ENCODE data around the gene SCO1.
"Not testable (repeated sequence)": the region's sequence is repeated elsewhere in the genome, so short reads cannot be mapped to it uniquely, and the experiment has no call there.

The SCO1 gene

GRCh38 chr17:10724546-10725195, 27.3 kb upstream of the SCO1 start:
- no peak for DNase-seq

GRCh38 chr17:10718547-10718946, 21.2 kb upstream of the SCO1 start:
- DNase-seq = no peak

GRCh38 chr17:10716218-10716617, 18.9 kb upstream of the SCO1 start:
- no peak for DNase-seq

DNA sequence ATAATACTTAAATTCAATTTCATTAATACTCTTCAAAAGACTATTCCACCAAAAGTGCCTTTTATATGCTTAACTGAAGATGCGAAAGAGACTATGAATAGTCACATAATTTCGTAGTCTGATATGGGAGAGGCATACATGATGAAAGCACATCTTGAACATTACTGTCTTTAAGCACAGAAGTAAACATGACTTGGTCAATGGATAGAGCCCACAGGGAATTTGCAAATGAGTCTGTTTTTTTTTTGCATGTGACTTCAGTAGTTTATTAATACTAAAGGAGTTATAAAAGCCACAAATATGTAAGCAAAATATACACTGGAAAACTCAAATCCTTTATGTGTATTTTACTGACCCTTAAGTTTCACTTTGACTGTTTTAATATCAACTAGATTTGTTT, 16.0 kb upstream of the SCO1 start:
- peak; percentile 21 for DNase-seq

- DNase-seq = no peak
These were observed 8.4 kb upstream of the SCO1 start for GRCh38 chr17:10705727-10706126.

DNA sequence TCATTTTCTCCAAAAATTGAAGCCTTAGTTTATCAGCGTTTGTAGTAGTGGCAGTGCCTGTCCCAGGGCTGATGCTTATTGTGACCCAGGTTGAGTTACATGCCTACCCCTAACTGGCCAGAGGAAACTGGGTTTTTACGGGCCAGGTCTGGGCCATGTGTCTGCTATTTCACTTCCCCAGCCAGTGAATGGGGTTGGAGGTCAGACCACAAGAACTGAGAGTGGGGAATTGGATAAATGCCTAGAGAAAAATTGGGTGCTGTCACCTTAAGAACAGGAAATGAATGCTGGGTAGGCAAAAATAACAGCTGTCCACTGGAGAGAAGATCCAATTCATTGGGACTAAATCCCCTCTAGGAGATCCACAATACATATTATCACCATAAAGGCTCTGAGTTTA, 5.2 kb upstream of the SCO1 start:
- DNase-seq = peak; percentile 79

DNA sequence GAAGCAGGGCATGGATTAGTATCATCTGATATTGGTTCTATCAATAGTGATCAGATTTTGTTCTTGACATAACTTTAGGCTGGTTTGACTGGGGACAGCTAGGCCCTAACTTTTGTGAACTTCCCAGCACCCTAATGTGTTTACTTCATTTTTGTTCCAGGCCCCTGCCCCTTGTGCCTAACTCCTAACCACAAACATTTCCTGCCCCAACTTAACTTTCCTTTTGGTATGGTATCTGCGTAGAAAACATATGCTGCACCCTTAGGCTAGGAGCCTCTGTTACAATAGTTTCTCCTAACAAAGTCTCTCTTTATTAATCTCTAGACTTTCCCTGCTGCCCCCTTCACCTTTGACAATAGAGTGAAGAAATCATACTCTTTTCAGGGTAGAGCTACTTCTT, 2.5 kb upstream of the SCO1 start:
- DNase-seq = peak; percentile 42

DNA sequence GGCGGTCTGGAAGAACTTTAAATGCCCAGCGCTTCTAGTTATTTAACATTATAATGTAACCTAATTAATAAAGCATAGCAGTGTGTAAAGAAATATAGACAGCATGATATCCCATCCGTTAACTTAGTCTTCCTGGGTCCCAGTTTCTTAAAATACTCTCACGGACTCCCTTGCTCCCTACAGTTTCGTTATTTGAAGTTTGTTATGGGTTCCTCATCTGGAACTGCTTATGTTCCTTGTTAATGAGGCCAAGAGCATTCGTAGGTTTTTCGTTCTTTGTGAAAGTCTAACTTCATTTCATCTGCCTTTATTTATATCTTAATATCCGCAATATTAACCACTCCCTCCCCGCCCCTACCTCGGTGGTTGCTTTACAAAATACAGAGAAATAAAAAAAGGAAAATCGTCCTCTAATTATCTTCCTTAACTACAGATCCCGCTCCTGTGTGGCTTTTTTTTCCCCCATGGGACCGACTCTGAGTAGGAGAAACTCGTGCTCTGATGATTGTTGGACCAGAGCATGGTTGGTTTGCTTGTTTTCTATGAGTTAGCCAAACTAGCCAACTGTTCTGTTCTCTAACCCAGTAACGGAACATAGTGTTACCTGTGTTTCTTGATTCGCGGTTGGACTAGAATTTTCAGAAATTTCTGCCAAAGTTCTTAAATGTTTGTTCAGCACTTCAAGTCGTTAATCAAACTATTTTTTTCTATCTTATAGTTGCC, 924 bp upstream of the SCO1 start:
- DNase-seq = peak; percentile 38

GRCh38 chr17:10695875-10696407, 1.4 kb downstream of the SCO1 start:
- DNase-seq = not testable (repeated sequence)

DNA sequence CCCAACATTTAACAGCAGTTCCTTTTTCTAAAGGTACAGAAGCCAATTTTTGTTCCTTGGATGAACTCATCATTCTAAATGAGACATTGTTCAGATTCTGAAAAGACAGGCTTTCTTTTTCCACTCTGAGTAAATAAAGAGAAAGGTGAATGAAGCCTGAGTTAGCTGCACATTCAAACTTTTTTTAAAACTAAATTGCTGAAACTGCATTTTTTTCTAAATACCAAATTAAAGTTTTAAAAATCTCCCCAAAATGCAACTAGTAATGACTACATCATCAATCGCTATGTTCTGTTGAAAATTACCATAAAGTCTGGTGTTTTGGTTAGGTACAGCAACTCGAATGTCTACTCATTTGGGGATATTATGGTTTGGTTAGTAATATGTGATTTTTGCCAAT, 9.8 kb downstream of the SCO1 start:
- no peak for DNase-seq

- peak; percentile 47 for DNase-seq
These were observed 13.5 kb downstream of the SCO1 start for GRCh38 chr17:10683853-10684252.

- peak; percentile 86 for DNase-seq
These were observed 15.4 kb downstream of the SCO1 start for GRCh38 chr17:10681866-10682446.

GRCh38 chr17:10674704-10675103, 22.6 kb downstream of the SCO1 start:
- DNase-seq = no peak

- no peak for DNase-seq
These were observed 24.0 kb downstream of the SCO1 start for GRCh38 chr17:10673312-10673711.

DNA sequence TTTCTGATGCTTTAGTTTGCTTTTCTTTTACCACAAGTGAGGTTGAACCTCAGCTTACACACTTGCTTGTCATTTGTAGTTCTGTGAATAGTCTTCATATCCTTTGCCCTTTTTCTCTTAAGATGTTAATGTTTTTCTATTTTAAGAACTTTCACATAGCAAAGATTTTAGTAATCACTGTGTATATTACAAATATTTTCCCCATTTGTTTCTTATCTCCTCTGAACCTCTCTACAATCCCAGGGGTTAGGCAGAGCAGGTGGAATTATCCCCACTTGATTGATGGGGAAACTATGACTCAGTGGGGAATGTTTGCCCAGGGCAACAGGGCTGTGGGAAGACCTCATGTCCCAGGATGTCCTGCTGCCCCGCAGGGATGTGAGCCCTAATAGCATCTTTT, 28.6 kb downstream of the SCO1 start:
- DNase-seq = peak; percentile 81

DNA sequence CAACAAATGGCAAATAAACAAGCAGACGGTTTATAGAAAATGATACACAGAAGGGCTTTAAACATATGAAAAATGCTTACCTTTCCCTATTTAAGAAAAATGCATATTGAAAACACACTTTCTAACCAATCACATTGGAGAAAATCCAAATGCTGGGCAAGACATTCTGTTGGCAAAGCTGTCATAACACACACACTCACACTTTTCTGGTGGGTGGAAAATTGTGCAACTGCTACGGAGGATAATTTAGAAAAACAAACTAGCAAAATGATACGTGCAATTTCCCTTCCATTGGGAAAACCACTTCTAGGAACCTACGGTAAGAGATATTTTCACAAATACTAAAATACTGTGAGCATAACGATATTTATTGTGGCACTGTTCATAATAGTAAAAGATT, 30.4 kb downstream of the SCO1 start:
- DNase-seq = no peak

GRCh38 chr17:10664571-10664970, 32.8 kb downstream of the SCO1 start:
- DNase-seq = no peak

DNA sequence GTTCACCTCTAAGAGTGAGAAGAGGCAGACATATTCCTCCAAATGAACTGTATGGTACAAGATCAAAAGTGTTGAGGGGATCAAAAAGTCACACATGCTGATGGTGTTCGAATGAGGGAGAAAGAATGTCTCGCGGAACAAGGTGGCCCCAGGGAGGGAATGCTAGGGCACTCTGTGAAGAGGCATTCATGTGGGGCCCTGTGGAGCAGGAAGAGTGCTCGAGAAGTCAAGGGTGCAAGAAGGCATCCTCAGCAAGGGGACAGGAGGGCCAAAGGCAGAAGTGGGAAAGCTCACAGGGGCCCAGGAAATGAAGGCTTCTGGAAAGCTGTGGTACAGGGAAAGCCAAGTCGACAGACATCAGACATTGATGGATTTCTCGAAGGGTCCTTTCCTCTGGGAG, 34.1 kb downstream of the SCO1 start:
- DNase-seq = no peak

GRCh38 chr17:10661437-10661836, 35.9 kb downstream of the SCO1 start:
- DNase-seq = no peak

DNA sequence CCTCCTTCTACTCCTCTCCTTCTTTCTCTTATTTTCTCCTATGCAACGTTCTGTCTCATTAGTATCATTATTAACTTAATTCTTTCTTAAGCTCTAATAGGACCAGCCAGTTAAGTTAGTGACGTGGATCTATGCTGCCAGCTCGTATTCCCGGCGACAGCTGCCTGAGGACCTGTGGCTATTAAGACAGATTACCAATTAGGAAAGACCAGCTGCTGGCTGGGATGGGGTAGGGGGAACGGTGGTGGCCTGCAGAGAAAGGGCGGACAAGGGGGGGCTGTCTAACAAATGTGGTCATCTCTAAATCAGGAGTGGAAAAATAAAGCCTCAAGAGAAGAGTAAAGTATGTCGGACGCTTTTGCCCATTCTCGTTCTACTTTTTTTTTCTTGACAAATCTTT, 39.5 kb downstream of the SCO1 start:
- no peak for DNase-seq

DNA sequence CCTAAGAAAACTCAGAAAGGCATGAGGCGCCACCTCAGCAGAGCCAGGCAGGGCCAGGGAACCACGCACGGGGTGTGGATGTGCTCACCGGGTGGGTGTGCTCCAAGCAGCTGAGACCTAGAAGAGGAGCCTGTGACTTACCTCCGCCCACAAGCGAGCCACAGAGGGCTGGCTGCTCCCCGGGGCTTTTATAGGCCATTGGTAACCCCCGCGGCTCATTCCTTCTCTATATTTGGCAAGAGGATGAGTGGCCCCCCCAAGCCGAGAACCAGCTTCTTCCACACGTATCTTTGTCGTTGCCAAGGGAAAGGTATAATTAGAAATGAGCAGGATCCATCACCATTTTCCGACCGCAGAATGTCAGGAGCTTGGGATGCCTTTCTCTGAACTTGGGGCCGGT, 40.2 kb downstream of the SCO1 start, which contains the start of gene MYH3:
MYH3 (minus strand) TSS at position 162 of the 400 bp plus-strand sequence. CDS start 2,245 bp downstream, outside the sequence.
- no peak for DNase-seq

- DNase-seq = no peak
These were observed 43.3 kb downstream of the SCO1 start for GRCh38 chr17:10653987-10654386.

- DNase-seq = no peak
These were observed 44.2 kb downstream of the SCO1 start for GRCh38 chr17:10652984-10653659.

Data from EL (cell line).